HG02870 (cell line): ENCODE results near the gene OSBPL5.
"Not testable (repeated sequence)": the region's sequence is repeated elsewhere in the genome, so short reads cannot be mapped to it uniquely, and the experiment has no call there.

ENCODE experiments used
- ATAC-seq: cut with Tn5 transposase; IDR thresholded peaks from one replicate; pipeline ENCODE4 v1.9.1; 2021; ENCODE audit warnings: mild to moderate bottlenecking, moderate library complexity; ENCODE audit not compliant: unreplicated experiment

The OSBPL5 gene

GRCh38 chr11:3182462-3182852 lies 17.3 kb upstream of the OSBPL5 start:
- no peak for ATAC-seq

- no peak for ATAC-seq
These were observed 16.8 kb upstream of the OSBPL5 start for GRCh38 chr11:3181725-3182461.

- no peak for ATAC-seq
These were observed 15.8 kb upstream of the OSBPL5 start for GRCh38 chr11:3180869-3181268.

GRCh38 chr11:3178349-3178748 lies 13.2 kb upstream of the OSBPL5 start:
- ATAC-seq: no peak

- ATAC-seq: no peak
These were observed 12.8 kb upstream of the OSBPL5 start for GRCh38 chr11:3177931-3178330.

GRCh38 chr11:3176487-3176886 lies 11.4 kb upstream of the OSBPL5 start:
- ATAC-seq: no peak

GRCh38 chr11:3175194-3175593 lies 10.1 kb upstream of the OSBPL5 start:
- no peak for ATAC-seq

GRCh38 chr11:3174387-3174786 lies 9.3 kb upstream of the OSBPL5 start:
- no peak for ATAC-seq

GRCh38 chr11:3173795-3174194 lies 8.7 kb upstream of the OSBPL5 start:
- no peak for ATAC-seq

- no peak for ATAC-seq
These were observed 6.9 kb upstream of the OSBPL5 start for GRCh38 chr11:3171931-3172560.

GRCh38 chr11:3170756-3171650 lies 5.9 kb upstream of the OSBPL5 start:
- no peak for ATAC-seq

GRCh38 chr11:3170044-3170755 lies 5.1 kb upstream of the OSBPL5 start:
- no peak for ATAC-seq

GRCh38 chr11:3169255-3170043 lies 4.3 kb upstream of the OSBPL5 start:
- no peak for ATAC-seq

GRCh38 chr11:3168742-3169254 lies 3.7 kb upstream of the OSBPL5 start:
- ATAC-seq: not testable (repeated sequence)

- no peak for ATAC-seq
These were observed 2.3 kb upstream of the OSBPL5 start for GRCh38 chr11:3167143-3168119.

- no peak for ATAC-seq
These were observed 1.4 kb upstream of the OSBPL5 start for GRCh38 chr11:3166268-3167142.

- no peak for ATAC-seq
These were observed 782 bp upstream of the OSBPL5 start for GRCh38 chr11:3165916-3166267.

GRCh38 chr11:3164552-3165151 lies 458 bp downstream of the OSBPL5 start:
- no peak for ATAC-seq
